Superior temporal gyrus (tissue), 1 donor: ENCODE results near the gene CAAP1.
"Not testable (repeated sequence)": the region's sequence is repeated elsewhere in the genome, so short reads cannot be mapped to it uniquely, and the experiment has no call there.

Experiments used
- DNase-seq: peaks from one replicate; pipeline ENCODE4 v3.0.0-alpha.2; 2016; ENCODE audit errors: extremely low spot score

The CAAP1 gene, protein sequence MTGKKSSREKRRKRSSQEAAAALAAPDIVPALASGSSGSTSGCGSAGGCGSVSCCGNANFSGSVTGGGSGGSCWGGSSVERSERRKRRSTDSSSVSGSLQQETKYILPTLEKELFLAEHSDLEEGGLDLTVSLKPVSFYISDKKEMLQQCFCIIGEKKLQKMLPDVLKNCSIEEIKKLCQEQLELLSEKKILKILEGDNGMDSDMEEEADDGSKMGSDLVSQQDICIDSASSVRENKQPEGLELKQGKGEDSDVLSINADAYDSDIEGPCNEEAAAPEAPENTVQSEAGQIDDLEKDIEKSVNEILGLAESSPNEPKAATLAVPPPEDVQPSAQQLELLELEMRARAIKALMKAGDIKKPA

DNA sequence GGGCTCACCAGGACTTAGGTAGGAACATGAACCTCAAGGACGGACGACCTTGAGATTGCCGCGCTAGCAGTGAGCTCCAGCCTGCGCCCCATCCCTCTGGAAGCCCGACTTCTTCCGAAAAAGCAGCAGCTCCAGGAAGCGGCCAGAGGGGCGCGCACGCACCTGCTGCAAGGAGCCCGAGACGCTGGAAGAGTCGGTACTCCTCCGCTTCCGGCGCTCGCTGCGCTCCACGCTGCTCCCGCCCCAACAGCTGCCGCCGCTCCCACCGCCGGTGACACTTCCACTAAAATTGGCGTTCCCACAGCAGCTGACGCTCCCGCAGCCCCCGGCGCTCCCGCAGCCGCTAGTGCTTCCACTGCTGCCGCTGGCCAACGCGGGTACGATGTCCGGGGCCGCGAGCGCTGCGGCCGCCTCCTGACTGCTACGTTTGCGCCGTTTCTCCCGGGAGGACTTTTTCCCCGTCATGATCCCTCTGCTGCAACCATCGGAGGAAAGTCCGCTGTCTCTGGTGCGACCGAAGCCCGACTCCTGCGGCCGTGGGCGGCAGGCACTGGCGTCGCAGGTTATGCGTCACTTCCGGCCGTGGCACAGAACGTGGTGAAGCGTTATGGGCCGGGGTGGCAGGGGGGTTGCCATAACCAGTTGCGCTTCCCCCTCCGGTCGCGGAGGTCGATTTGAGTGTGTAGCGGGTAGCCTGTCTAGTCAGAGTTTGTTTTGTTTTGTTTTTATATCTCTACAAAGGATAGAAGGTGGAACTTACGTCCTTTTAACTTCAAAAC, at the start of gene CAAP1:
TSS of gene CAAP1 (minus strand) at position 552 of the 779 bp plus-strand sequence. CDS start at position 465, 87 bp downstream.
- DNase-seq = peak; percentile 95

DNA sequence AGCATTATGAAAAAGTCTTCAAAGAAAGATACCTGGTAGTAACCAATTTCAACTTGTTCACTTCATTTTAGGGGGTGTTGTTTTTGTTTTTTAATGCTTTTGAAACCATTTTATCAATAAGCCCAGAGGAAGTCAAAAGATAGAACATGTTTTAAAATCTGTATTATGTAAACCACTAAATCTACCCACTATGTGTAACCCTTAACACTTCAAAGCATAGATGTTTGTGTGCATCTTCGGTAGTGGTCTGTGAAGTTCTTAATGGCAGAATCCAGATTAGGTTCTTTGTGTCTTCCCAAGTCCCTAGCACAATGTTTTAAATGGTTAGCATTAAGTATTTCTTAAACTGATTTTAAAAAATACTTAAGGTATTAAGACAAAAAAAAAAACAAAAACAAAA, 48.2 kb upstream of the CAAP1 start:
- DNase-seq = no peak

DNA sequence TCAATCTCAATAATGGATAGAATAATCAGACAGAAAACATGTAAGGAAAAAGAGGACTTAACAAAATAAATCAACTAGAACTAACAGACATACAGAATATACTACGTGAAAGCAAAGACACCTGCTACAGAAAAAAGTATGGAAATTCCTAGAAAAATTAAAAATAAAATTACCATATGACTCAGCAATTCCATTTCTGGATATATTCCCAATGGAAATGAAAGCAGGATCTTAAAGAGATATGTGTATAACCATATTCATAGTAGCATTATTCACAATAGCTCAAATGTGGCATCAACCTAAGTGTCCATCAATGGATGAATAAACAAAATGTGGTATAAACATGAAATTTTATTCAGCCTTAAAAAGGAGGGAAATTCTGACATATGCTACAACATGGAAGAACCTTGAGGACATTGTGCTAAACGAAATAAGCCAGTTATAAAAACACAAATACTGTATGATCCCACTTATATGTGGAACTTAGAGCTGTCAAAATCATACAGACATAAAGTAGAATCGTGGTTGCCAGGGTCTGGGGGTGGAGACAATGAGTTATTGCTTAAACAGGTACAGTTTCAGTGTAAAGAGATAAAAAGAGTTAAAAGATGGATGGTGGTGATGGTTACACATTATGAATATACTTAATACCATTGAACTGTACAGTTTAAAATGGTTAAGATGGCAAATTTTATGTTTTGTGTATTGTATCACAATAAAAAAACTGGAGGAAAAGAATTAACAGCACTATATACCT, 47.5 kb upstream of the CAAP1 start:
- DNase-seq = no peak

DNA sequence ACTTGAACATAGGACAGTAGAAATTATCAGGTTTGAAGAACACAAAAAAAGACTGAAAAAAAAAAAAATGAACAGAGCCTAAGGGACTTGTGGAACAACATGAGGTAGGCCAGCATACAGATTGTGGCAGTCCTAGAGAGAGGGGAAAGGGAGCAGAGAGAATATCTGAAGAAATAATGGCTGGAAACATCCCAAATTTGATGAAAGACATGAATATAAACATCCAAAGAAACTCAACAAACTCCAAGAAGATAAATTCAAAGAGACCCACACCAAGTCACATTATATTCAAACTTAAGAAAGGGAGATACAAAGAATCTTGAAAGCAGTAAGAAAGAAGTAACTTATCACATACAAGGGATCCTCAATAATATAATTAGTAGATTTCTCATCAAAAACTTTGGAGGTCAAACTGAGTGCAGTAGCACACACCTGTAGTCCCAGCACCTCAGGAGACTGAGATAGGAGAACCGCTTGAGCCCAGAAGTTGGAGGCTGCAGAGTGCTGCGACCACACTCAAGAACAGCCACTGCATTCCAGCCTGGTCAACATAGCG, 45.3 kb upstream of the CAAP1 start:
- no peak for DNase-seq

DNA sequence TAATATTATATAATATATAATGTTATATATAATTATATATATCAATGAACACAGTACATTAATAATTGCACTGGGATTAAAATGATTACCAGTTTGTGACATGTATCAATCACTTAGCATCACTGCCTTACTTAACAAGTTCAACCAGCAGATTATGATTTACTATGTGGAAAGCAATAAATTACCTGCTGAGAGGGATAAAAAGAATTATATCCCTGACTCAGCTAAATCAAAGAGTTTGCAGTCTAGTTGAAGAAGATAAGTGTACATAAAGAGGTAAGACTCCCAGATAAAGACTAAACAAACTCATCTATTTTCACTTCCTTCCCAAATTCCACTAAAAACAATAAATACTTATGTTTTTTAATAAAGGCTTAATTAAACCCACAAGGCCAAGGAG, 43.2 kb upstream of the CAAP1 start:
- DNase-seq = no peak

DNA sequence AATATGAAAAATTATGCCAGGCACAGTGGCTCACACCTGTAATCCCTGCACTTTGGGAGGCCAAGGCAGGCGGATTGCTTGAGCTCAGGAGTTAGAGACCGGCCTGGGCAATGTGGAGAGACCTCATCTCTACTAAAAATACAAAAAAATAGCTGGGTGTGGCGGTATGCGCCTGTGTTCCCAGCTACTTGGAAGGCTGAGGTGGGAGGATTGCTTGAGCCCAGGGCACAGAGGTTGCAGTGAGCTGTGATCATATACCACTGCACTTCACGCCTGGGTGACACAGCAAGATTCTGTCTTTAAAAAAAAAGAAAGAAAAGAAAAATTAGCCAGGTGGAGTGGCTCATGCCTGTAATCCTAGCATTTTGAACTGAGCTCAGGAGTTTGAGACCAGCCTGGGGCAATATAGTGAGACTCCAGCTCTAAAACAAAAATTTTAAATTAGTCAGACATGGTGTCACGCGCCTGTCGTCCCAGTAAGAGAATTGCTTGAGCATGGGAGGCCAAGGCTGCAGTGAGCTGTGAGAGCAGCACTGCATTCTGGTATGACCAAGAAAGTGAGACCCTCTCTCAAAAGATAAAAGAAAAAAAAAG, 36.4 kb upstream of the CAAP1 start:
- no peak for DNase-seq

DNA sequence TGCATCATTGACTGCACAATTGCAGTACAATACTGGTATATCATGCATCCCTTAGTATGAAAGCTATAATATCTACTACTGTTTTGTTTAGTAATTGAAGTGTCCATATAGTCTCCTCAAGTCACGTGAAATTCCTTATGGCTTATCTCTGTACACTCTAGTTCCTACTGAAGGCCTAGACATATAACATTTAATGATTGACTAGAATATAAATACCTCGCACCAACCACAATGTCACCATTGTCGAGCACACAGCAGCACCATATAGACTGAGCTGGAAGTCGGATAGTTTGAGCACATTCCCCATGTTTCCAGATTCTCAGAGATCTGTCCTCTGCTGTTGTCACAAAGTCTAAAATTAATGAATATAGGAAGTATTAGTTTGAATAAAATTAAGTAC, 33.0 kb upstream of the CAAP1 start:
- no peak for DNase-seq

DNA sequence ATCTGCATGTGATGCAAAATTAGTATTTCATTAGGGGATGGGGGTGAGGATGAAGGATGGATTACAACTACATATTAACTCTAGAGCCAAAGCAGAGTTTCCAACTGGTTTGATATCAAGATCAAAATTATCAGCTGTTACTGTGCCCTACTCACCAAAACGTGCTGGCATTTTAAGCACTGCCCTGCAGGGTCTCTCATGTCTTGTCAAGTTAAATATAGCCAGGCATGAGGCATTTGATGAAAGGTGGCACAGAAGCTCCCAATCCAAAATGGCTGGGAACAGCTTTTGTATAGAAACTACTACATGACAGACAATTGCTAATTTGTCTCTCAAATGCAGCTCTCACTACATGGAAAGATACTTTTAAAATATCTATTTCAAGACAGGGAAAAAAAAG, 27.1 kb upstream of the CAAP1 start:
- DNase-seq = no peak

DNA sequence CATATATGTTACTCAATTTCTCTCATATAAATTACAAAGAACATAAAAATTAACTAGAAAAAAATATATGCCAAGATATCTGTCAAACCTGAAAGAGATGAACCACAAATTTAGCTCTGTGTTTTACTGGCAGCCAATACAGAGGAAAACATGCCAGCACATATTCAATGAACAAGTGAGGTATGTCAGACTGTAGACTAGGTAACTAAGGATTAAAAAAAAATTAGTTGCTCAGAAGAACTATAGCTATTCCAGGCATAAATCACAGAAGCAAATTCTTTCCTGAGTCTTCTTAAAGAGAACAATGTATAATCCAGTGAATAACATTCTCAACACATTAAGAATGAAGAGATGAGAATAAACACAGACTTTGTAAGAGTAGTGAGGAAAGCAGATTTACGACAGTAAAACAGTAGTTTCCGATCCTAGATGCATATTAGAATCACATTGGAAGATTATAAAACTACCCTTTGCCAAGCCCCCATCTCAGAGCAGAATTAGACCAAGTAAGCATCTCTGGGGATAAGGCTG, 20.6 kb upstream of the CAAP1 start:
- DNase-seq = no peak

DNA sequence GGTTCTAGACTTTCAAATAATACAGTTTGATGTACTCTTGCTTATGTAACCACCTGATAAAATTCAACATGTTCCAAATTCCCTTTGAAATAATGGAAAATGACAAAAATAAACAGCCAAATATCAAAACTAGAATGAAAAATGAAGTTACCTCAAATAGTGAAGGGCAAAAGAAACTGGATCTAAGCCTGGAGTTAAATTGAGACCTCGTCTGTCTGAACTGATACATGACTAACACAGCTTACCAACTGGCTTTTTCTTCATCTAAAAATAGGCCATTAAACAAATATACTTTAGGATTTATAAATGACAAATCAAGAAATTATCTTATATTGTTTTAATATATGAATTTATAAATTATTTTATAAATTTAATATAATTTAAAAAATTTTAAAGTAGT, 12.1 kb upstream of the CAAP1 start:
- DNase-seq = no peak

DNA sequence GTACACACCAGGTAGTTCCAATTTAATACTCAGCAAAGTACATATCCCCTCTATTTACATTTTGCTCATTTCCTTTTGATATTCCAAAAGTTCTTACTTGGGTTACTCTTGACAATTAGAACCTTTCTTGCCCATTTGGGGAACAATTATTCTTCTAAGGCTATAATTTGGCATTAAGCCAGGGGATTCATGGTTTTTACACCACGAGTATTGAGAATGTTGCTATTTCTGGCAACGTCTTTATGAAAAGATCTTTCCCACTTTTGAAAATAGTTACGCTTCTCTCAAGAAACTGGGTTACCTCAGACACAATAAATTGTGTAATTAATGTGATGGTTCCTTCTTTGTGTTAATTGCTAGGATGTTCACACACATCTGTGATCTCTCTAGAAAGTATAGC, 11.5 kb upstream of the CAAP1 start:
- DNase-seq = no peak

DNA sequence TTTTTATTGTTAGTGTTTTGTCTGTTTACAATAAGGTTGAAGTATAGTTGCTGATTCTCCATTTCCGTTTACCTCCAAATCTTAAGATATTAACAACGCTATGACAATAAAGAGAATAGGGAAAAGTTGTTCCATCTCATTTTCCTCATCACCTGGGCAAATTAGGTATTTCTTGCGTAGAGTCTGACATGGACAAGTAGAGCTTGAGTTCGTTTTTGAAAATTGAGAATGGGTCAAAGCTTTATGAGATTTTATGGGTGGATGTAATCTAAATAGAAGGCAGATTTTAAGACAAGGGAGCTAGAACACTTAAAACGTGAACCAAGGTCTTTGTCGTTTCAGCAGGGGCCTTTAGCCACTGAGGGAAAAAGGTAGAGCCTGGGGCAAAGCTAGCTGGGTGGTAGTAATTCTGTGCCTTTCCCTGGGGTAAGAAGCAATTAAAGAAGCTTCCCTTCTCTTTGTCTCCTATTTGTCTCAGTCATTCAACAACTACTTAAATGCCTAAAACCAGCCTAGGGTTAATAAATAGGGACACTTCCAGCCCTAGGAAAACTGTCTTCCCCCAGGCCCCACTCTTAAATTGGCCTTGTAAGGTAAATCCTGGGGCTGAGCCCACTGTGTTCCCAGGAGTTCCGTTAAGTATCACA, 551 bp upstream of the CAAP1 start:
- DNase-seq = peak; percentile 10

DNA sequence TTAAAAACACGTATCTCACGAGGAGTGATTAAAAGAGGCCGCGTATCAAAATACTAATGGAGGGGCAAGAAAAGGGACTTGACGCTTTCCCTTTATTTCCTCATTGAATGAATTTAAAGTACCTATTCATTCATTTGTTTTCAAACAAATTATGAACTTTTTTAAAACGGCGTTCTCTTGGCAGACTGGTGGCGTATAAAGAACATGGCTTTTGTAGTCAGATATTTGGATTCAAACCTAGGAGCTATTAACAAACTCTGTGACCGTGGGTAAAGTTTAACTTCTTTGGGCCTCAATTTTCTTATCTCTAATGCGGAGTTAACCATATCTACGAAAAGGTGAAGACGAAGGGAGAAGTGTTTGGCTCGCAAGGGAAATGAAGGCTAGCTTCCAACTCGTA, 876 bp downstream of the CAAP1 start:
- no peak for DNase-seq

DNA sequence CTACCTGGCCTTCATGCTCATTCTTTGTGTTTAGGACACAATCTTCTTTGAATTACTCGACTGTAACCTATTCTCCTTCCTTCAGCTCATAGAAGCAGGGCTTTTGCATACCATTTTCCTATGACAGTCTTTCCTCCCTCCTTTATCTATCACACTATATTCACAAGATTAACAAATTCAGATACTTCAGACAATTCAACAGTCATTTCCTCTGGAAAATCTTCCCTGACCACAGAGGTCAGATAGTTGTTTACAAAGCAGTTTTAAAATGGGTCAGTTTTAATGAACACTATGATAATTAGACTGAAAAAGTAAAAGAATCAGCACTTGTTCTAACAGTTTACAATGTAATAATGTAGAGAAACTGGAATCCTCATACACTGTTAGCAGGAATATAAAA, 4.3 kb downstream of the CAAP1 start:
- DNase-seq = no peak

DNA sequence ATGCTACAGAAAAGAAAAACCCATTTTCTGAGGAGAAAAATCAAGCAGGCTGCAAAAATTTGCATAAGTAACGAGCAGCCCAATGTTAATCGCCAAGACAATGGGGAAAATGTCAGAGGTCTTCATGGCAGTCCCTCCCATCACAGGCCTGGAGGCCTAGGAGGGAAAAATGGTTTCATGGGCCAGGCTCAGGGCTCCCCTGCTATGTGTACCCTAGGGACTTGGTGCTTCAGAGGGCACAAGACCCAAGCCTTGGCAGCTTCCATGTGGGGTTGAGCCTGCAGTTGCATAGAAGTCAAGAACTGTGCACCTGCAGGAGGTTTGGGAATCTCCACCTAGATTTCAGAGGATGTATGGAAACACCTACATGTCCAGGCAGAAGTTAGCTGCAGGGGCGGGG, 10.4 kb downstream of the CAAP1 start:
- no peak for DNase-seq

DNA sequence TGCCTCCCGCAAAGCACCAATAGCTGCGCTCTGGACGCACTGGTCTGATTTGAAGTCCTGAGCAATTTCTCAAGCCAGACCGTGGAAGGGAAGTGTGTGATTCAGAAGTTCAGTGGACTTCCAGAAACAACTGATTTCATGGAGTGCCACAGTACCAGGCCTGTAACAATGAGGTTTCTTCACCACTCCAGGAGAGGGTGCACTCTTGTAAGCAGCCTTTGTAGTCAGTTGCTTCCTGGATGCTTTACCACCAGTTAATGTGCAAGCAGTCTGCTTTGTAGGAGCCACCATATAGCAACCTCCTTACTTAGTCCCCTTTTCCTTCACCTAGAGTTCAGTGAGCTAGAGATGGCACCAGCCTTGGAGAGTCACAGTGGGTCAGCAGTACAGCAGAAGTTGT, 12.3 kb downstream of the CAAP1 start:
- no peak for DNase-seq

DNA sequence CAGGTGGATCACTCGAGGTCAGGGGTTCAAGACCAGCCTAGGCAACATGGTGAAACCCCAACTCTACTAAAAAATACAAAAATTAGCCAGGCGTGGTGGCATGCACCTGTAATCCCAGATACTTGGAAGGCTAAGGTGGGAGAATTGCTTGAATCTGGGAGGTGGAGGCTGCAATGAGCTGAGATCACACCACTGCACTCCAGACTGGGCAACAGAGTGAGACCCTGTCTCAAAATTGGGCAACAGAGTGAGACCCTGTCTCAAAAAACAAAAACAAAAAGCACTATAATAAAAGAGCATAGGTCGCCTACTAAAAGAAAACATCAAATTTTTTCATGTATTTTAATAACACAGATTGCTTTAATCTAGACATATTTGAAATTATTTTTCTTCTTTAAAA, 17.4 kb downstream of the CAAP1 start:
- not testable (repeated sequence) for DNase-seq

DNA sequence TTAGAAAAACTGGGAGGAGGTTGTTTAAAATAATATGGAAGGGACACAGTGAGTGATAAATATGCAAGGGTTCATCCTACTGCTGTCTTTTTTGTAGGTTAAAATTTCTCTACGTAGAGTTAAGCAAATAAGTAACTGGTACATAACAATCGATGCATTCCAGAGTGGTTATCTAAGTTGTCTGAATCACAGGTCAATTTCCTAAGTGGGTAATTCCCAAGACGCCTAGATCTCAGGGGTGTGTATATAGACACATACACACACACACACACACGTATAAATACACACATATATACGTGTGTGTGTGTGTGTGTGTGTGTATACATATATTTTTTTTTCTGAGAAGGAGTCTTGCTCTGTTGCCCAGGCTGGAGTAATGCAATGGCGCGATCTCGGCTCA, 22.3 kb downstream of the CAAP1 start:
- DNase-seq = no peak

DNA sequence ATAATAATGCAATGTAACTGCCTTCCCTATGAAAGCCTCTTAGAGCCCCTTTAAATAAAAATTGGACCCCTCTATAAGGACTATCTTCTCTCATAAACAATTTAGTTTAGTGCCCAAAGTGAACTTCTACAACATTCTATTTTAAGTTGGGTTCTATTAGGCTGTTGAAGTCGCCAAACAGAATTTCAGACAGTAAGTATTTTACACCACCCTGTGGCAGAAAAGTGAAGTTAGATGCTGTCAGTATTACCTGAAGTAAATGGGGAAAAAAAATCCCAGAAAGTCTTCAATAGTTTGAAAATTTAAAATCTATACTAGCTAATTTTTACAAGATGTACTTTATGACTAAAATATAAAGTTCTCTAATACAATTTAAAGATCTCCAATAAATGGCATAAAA, 29.5 kb downstream of the CAAP1 start:
- DNase-seq = peak; percentile 48

DNA sequence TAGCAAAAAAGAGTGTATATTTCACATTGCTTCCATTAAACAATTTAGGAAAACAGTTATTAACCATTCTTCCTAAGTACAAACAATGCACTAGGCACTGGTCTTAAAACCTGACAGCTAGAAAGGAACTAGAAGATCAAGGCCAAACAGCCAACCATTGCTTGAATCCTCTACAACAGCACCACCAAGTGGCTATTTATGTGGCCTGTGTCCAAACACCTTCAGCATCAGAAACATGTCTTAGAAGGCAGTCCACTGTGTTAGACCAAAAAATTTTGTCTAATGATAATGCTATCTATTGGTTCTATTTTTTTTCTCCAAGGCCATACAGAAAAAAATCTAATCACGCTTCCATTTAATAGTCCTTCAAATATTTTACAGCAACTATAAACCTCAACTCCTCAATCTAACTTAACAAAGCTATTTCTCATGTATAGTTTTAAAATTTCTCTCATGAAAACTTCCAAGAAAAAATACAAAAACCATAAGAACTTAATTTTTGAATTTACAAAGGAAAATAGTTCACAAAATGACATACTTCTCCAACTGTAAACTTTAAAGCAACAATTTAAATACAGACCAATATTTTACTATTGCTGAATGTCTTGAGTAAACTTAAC, 36.1 kb downstream of the CAAP1 start:
- peak; percentile 45 for DNase-seq

DNA sequence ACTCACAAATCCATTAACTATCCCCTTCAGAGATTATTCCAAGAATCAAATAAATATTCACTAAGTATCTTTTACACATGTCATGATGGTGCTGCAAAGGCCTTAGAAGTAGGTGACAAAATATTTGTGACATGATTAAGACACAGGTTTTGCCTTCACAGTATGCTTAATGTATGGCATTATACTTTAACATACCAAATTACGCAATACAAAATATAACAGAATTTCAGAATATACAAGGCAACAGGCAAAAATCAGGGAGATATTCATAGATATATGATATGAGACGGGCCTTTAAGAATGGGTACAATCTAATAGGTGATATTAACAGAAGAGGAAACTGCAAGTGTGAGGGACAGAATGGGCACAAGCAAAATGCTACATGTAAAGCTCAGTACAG, 41.6 kb downstream of the CAAP1 start:
- no peak for DNase-seq
